ENCODE measurements around the gene ADGRE1.

The ADGRE1 gene

DNA sequence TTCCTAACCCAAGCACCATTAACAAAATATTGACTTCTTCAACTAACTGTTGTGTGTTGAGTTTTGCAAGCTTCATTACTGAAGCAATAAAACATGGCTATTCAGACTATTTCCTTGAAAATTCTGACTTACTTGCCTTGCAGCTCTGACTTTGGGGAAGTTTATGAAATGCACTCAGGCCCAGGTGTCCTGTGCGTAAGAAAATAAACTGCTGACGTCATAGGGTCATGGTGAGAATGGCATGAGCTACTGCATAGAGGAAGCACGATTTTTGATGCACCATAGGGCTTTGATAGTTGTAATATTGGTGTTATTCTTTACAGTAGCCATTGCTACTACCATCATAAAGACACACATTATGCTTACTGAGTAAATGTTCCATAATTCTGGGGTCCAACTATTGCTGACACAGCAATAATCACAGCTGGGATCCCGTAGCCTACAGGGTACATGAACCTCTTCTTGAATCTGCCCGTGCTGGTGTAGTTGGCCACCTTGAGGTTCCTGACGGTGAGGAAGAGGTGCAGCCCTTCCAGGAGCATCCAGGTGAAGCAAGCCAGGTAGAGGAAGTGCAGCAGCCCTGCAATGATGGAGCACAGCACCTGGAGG lies 76.0 kb downstream of the ADGRE1 start:
- no peak for DNase-seq

DNA sequence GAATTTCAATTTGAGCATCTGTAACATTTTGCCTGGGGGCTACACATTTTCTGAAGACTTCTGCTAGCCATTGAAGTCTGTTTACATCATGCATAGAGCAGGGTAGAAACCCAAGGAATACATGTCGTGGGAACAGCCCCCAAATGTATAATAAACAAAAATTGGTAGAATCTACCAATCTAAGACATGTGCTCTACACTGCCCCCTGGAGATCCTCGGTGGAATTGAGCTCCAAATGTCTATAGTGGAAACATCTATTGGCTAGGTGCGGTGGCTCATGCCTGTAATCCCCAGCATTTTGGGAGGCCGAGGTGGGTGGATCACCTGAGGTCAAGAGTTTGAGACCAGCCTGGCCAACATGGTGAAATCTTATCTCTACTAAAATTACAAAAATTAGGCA lies 76.6 kb downstream of the ADGRE1 start:
- no peak for DNase-seq

DNA sequence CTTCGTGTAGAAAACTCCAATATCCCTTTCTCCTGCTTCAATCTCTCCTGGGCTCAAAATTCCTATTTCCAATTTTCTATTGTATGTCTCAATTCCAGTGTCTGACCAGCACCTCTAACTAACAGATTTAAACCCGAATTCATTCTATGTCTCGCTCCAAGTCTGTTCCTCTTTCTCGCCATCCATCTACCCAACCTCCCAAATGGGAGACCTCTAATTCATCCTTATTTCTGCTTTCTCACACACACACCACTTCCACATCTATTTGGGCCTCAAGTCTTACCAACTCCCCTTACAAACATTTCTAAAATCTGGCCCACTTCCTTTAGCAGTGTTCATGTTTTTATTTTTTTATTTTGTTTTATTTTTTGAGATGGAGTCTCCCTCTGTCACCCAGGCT lies 80.6 kb downstream of the ADGRE1 start:
- no peak for DNase-seq

DNA sequence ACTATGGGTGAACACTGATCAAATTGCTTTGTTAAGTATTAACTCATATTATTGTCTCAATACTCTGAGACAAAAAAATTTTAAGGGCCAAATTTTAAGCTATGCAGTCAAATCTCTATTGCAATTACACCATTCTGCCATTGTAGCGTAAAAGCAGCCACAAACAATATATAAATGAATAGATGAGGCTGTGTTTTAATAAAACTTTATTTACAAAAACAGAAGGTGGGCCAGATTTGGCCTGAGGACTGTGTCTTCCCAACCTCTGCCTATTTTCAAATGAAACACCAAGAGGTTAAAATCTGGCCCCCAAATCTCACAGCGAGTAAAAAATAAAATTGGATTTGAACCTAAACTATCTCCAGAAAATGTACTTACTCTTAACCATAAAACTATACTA lies 82.1 kb downstream of the ADGRE1 start:
- no peak for DNase-seq

DNA sequence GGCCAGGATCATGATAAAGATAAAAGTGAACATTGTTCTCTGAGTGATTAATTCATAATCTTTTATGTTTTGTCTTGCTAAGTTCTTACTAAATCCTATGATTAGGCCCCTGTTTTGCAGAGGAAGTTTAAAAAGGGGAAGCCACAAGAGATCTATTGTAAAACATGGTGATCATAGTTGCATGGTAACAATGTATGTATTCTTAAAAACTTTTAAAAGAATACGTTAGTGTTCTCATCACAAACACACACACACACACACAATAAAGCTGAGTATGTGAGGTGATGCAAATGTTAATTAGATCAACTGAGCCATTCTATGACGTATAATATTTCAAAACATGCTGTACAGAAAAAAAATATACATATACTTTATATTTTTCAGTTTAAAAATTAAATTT lies 82.6 kb downstream of the ADGRE1 start:
- no peak for DNase-seq

DNA sequence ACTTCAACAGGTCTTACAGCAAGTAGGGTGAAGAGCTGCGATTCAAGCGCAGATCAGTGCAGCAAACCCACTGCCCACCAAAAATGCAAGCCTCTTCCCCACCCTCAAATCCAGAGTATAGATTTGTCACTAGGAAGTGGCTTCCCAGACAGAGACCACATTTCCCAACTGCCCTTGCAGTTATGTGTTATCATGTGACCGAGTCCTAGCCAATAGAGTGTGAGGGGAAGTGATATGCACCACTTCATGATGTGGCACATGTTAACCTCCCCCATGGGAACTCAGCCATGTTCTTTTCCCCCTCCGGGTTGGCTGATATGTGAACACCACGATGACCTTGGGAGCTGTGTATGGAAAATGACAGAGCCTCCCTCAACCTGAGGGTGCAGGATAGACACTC lies 83.1 kb downstream of the ADGRE1 start:
- DNase-seq, result no peak

DNA sequence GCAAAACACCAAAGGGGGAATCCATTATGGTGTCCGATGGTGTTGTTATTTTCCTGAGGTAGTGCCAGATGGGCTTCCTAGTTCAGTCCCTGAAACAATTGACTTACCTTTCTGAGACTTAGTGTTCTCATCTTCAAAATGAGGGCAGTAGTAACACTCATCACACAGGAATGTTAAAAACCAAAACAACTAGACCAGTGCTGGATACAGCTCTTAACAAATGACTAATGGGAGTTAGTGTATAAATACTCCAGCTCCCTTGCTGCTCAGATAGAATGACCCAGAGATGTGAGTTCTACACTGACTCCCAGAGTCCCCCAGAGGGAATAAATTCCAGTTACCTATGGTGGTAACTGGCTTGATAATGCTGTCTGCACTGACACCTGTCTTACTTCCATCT lies 84.0 kb downstream of the ADGRE1 start:
- DNase-seq, result no peak

DNA sequence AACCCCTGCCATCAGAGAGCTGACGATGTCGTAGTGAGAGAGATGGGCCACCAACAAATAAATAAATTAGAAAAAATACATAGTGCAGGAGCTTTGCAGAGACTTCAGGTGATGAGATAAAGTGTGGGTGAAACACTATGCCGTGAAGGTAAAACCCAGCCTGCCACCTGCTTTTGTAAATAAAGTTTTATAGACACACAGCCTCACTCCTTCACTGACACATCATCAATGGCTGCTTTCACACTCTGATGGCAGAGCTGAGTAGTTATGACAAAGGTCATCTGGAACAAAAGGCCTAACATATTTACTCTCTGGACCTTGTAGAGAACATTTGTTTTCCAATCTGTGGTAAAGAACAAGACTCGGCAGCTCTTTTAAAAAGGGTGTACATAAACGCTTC lies 88.8 kb downstream of the ADGRE1 start:
- DNase-seq, result no peak

DNA sequence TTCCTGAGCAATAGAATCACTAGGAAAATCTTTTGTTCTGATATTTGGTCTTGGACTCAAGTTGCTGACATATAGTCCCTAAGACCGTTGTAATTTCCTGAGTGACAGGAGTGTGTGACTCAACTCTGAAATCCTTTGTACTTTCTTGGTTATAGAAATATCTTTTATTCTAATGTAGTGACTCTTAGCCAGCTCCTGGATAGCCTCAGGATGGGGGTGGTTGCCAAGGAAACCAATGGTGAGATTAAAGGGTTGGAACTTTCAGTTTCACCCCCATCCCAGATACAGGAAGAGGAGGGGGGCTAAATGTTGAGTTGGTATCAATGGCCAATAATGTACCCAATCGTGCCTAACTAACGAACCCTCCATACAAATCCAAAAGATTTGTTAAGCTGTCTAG lies 92.0 kb downstream of the ADGRE1 start:
- no peak for DNase-seq

DNA sequence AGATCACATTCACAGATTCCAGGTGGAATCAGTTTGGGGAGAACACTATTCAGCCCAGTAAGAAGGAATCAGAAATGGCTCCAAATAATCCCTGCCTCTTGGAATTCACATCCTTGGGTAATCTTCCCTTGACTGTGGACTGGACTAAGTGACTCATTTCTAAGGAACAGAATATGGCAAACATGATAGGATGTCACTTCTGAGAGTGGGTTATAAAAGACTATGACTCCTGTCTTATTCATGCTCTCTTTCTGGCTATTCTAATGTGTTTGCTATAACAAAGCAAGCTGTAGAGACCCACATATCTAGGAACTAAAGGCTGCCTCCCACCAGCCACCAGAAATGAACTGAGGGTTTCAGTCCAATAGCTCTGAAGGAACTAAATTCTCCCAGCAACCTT lies 96.1 kb downstream of the ADGRE1 start:
- DNase-seq, result no peak

DNA sequence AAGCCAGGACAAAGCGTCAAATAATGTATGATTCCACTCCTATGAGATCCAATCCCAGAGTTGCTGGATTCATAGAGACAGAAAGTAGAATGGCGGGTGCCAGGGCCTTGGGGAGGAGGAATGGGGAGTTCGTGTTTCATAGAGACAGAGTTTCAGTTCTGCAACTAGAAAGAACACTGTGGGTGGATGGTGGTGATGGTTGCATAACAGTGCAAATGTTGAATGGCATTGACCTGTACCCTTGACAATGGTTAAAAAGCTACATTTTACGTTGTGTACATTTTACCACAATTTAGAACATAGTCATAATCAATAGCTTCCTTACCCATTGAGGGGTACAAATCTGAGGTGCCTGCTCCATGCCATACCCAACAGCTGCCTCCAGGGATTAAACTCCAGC lies 100.5 kb downstream of the ADGRE1 start:
- no peak for DNase-seq

DNA sequence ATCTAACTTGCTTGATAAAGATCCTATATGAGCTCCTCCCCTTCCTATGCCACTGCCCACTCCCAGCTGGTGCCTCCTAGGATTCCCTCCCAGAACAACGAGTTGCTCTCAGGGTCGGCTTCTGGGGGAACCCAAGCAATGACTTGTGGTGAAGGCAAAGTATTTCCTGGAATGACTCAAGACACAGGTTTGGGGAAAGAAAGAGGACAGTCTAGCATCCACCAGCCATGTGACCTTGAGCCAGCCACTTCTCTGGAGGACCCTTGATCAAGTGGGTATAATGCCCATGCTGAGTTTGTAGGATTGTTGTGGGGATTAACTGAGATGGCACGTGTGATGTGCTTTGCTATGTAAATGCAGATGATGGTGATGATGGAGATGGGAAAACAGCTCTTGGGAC lies 100.9 kb downstream of the ADGRE1 start:
- DNase-seq, result no peak

Measured in right forelimb (tissue), 1 donor.